RWPE1 (cell line): ENCODE measurements around the gene DKC1.

ENCODE experiments used
- CTCF ChIA-PET: fragments of 350-600 bp; sonication (Branson Sonifier 250); formaldehyde crosslinking; extraction: SDS; loops from one replicate; lab custom pipeline; 2021; lab: Yijun Ruan, JAX
- POLR2A ChIA-PET: fragments of 400-600 bp; formaldehyde crosslinking; extraction: SDS; loops from one replicate; lab custom pipeline; 2020; ENCODE audit warnings: antibody characterized with exemption; ENCODE audit not compliant: low non-redundant PET; lab: Yijun Ruan, JAX
- DNase-seq: peaks from one replicate; pipeline ENCODE4 v3.0.0; 2012; ENCODE audit warnings: low spot score
- H3K27ac ChIP-seq: fragments of 450-650 bp; 2 replicates; pipeline ENCODE4 v1.5.1; 2017
- CTCF ChIP-seq: fragments of 450-650 bp; conservative IDR thresholded peaks from 2 replicates; pipeline ENCODE4 v1.5.1; 2017; ENCODE audit warnings: low read depth, mild to moderate bottlenecking

DKC1 gene

GRCh38 chrX:154729439-154729838 is 33.2 kb upstream of the DKC1 start:
- H3K27ac ChIP-seq, result peak overlapping the region; percentile 56; the same call in 1 of the 2 replicates
- POLR2A ChIA-PET, result no interaction called here
- TF ChIP-seq CTCF, result no peak
- CTCF ChIA-PET, result interaction anchor here (0.8 kb wide), 1 partner anchor 17 kb away, joined by 3 read pairs; no protein-coding TSS in a partner anchor
- no peak for DNase-seq

- DNase-seq, result no peak
- no peak for TF ChIP-seq CTCF
- peak overlapping the region; percentile 89 for H3K27ac ChIP-seq
- ChIA-PET POLR2A (no interaction called here), CTCF (interaction anchor here (0.8 kb wide), 1 partner anchor 18 kb away, joined by 3 read pairs; no protein-coding TSS in a partner anchor)
Observed at GRCh38 chrX:154730253-154730891, 32.3 kb upstream of the DKC1 start.

GRCh38 chrX:154731184-154731583 is 31.5 kb upstream of the DKC1 start:
- ChIA-PET POLR2A (no interaction called here), CTCF (no interaction called here)
- DNase-seq, result no peak
- H3K27ac ChIP-seq, result peak overlapping the region; percentile 89; the same call in 1 of the 2 replicates
- TF ChIP-seq CTCF, result no peak

GRCh38 chrX:154731881-154732280 is 30.8 kb upstream of the DKC1 start:
- no peak for TF ChIP-seq CTCF
- no peak overlapping the region for H3K27ac ChIP-seq
- DNase-seq, result no peak
- POLR2A ChIA-PET, result no interaction called here
- CTCF ChIA-PET, result no interaction called here

GRCh38 chrX:154732421-154733065 is 30.1 kb upstream of the DKC1 start:
- ChIA-PET POLR2A (no interaction called here), CTCF (no interaction called here)
- DNase-seq, result no peak
- H3K27ac ChIP-seq, result peak overlapping the region; percentile 73
- no peak for TF ChIP-seq CTCF

- no peak for DNase-seq
- POLR2A ChIA-PET, result no interaction called here
- peak overlapping the region; percentile 73 for H3K27ac ChIP-seq
- CTCF ChIA-PET, result no interaction called here
- no peak for TF ChIP-seq CTCF
Observed at GRCh38 chrX:154733066-154733425, 29.6 kb upstream of the DKC1 start.
